GM21529 (cell line): ENCODE results near the gene CCNQ.

Source experiments
- ATAC-seq: cut with Tn5 transposase; IDR thresholded peaks from one replicate; pipeline ENCODE4 v1.9.1; 2021; ENCODE audit not compliant: unreplicated experiment

CCNQ gene

GRCh38 chrX:153578200-153578835 is 20.6 kb downstream of the CCNQ start:
- no peak for ATAC-seq

DNA sequence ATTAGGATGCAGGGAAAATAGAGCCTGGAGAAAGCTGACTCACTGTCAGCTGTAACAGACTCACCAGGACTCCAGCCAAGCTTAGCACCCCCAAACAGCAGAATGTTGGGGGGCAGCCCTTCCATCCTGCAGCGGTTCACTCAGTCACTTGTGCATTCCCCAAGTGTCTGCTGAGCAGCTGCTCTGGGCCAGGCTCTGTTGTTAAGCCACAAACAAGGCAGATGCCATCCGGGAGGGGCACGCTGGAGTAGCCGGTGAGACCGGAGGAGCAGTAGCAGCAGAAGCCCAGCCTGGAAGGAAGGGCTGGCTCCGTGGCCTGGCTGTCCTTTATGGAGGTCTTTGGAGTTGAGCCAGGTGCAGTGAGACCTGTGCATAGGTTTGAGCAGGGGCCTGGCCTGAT is 22.0 kb downstream of the CCNQ start:
- no peak for ATAC-seq

- ATAC-seq, result no peak
These were observed 22.6 kb downstream of the CCNQ start for GRCh38 chrX:153576239-153576870.

GRCh38 chrX:153573984-153574383 is 25.0 kb downstream of the CCNQ start:
- no peak for ATAC-seq

- no peak for ATAC-seq
These were observed 26.3 kb downstream of the CCNQ start for GRCh38 chrX:153572601-153573000.

DNA sequence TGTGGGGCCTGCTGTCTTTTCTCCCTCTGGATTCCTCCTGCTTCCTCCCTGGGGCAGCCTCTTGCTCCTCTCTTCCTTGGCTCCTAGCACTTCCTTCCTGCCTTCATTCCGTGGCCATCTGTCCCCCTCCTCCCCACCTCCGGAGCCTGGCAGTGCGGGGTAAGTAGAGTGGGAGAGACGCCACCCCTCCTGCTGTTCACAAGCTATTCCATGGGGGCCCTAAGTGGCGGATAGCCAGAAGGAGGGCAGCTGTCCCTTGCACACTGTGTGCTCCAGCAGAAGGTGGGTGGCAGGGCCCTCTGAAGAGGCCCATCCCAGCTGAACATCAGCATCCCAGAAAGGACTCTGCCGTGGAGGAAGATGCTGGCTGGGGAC is 27.4 kb downstream of the CCNQ start:
- ATAC-seq, result no peak

DNA sequence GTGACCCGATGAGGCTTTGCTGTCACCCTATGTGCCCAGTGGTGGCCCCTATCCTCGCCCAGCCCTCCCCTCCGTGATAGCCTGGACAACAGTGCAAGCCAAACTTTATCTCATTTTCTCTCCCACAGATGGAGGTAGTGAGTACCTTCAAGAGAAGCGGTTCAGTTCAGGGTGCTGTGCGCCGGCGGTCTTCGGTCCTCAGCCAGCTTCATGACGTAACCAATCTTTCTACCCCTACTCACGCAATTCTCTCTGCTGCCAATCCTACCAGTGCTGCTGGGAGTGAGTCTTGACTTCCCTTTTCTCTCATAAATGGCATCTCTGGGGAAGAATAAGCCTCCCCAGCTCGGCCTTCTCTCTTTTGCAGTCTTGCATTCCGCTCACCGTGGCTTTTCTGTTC is 29.5 kb downstream of the CCNQ start:
- no peak for ATAC-seq

- ATAC-seq, result no peak
These were observed 30.4 kb downstream of the CCNQ start for GRCh38 chrX:153568451-153569011.

- ATAC-seq, result no peak
These were observed 32.9 kb downstream of the CCNQ start for GRCh38 chrX:153565996-153566580.

DNA sequence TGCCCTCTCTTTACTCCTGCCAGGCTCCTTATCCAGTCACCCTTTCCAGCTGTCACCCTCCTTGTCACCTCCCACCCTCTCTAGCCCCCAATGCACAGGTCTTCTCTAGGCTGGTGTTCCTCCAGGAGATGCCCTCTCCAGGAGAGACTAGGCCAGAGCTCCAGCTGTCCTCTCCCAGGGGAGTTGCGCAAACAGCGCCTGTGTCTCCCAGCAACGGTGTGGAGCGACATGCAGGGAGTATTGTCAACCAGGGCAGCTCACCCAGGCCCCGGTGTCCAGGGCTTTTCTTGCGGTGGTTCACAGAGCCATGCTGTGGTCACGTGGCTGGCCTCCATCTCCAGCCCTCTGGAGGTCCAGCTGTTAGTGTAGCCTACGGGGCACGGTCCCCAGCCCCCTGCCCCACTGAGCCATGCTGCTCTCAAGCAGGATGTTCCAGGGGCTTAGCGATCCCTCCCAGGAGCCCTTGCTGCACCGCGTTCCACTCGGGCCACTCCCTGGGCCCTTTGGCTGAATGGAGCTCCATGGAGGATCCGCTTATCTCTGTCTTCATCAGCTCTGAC is 34.8 kb downstream of the CCNQ start:
- ATAC-seq, result no peak

GRCh38 chrX:153562546-153562945 is 36.4 kb downstream of the CCNQ start:
- no peak for ATAC-seq

DNA sequence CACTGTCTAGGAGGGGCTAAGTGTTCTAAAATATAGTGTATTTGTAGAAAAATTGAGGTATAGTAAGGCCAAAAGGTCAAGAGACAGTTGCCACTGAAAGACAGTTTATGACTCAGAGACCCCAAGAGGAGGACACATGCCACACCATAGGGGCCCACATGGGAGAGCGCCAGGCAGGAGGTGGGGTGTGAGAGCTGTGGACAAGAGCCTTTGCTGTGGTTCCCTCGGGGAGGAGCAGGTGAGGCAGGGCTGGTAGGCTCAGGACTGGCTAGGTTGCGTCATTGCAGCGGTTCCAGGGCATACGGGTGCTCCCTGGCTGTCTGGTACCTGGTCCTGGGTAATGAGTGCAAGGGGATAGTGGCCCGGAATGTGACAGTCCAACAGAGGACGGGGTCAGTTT is 37.6 kb downstream of the CCNQ start:
- no peak for ATAC-seq

- no peak for ATAC-seq
These were observed 38.5 kb downstream of the CCNQ start for GRCh38 chrX:153560466-153560865.

GRCh38 chrX:153560000-153560399 is 38.9 kb downstream of the CCNQ start:
- ATAC-seq, result no peak

- no peak for ATAC-seq
These were observed 41.2 kb downstream of the CCNQ start for GRCh38 chrX:153557618-153558355.

DNA sequence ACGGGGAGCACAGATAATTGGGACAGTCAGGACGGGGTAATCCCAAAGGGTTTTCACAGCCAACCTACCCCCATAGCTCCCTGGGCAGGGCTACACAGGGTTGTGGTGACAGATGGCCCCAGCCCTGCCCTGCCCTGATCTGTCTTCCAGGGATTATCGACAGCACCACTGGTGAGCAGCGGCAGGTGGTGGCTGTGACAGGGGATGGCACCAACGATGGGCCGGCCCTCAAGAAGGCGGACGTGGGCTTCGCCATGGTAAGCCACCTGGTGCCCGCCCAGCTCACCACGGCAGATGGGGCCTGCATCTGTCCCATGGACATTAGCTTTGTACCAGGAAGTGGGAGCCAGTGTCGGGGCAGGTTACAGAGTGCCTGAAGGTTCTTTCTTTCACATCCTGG is 42.2 kb downstream of the CCNQ start:
- ATAC-seq, result no peak

DNA sequence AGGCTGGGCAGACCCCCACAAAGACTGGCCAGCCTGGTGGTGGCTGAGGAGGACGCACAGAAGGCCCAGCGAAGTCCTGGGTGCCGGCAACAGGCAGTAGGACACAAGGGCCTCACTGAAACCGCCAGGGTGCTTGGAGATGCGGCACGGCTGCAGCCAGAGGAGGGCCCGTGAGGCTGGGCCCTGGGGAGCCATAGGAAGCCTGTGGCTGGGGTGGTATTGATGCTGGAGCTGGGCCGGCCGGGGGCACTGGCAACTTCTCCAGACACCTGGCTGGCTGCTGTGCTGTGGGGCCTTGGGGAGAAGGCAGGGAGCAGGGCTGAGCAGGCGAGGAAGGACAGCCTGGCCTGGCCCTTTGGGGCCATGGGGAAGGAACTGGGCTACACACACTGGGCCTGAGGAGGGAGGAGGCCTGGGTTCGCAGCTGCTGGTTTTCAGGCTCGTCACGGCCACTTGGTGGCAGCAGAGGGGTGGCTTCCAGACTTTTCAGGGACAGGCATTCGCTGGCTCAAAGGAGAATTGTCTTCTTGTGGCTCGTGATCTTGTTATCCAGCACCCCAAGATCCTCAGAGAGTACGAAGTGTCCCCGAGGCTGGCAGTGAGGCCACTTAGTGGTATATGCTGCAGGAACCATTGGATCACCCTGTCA is 44.3 kb downstream of the CCNQ start:
- ATAC-seq, result no peak

- ATAC-seq, result no peak
These were observed 47.8 kb downstream of the CCNQ start for GRCh38 chrX:153551135-153551534.

DNA sequence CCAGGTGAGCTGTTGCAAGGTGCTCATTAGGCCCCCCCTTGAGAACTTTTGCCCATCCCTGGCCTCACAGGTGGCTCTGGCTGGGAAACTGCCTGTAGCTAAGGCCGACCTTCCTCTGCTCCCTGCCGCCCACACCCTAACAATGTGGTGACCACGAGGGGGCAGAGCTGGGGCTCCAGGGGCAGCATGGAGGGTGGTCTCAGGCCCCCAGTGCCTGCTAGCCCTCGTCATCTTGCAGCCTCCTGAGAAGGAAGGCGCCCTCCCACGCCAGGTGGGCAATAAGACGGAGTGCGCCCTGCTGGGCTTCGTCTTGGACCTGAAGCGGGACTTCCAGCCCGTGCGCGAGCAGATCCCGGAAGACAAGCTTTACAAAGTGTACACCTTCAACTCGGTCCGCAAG is 49.1 kb downstream of the CCNQ start:
- ATAC-seq, result no peak

- no peak for ATAC-seq
These were observed 49.7 kb downstream of the CCNQ start for GRCh38 chrX:153549231-153549630.

- ATAC-seq, result no peak
These were observed 51.7 kb downstream of the CCNQ start for GRCh38 chrX:153547195-153547594.
